ENCODE data around the gene DLX5.

The DLX5 gene

GRCh38 chr7:96989859-96990317 lies 34.7 kb downstream of the DLX5 start:
- DNase-seq (ENCODE audit: low spot score), result no peak

GRCh38 chr7:96989241-96989858 lies 35.3 kb downstream of the DLX5 start:
- DNase-seq (ENCODE audit: low spot score), result no peak

- DNase-seq (ENCODE audit: low spot score), result no peak
Measured at GRCh38 chr7:96987719-96988118, 36.9 kb downstream of the DLX5 start.

DNA sequence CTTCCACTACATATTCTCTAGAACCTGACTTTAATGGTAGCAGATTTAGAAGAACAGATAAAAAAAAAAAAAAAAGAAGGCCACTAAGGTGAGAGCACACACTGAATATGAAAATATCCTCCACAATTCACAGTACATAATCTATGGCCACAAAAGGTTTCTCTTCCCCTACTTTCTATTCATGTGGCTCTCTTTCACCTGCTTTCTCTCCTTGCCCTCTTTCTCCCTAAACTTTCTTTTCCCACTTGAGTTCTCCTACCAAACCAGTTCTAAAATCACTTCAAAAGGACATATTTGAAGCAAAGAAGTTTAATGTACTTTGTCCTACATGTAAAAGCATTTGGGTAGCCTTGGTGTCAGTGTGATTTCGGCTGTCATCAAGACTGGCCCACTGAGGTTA lies 37.7 kb downstream of the DLX5 start:
- no peak for DNase-seq (ENCODE audit: low spot score)

DNA sequence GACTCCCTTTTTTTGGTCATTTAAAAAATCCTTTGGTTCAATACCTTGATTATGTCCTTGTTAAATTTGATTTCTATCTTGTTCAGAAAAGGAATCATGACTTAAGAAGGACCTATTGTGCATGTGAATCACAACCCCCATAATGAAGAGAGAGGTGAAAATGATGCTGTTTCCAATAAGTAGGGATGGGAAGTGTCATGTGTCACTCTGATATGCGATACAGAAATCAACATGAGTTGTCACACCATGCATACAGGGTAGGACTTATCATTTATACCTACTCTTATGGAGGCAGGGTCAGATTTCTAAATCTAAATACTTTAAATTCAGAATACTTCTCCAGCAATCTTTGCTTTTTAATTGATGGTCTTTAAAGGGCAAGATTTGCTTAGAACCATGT lies 38.6 kb downstream of the DLX5 start:
- no peak for DNase-seq (ENCODE audit: low spot score)

- DNase-seq (ENCODE audit: low spot score), result no peak
Measured at GRCh38 chr7:96982586-96982985, 42.0 kb downstream of the DLX5 start.

- no peak for DNase-seq (ENCODE audit: low spot score)
Measured at GRCh38 chr7:96979551-96980276, 44.9 kb downstream of the DLX5 start.

GRCh38 chr7:96977445-96977844 lies 47.2 kb downstream of the DLX5 start:
- no peak for DNase-seq (ENCODE audit: low spot score)

GRCh38 chr7:96976106-96976505 lies 48.5 kb downstream of the DLX5 start:
- DNase-seq (ENCODE audit: low spot score), result no peak

- DNase-seq (ENCODE audit: low spot score), result no peak
Measured at GRCh38 chr7:96973986-96974385, 50.6 kb downstream of the DLX5 start.

DNA sequence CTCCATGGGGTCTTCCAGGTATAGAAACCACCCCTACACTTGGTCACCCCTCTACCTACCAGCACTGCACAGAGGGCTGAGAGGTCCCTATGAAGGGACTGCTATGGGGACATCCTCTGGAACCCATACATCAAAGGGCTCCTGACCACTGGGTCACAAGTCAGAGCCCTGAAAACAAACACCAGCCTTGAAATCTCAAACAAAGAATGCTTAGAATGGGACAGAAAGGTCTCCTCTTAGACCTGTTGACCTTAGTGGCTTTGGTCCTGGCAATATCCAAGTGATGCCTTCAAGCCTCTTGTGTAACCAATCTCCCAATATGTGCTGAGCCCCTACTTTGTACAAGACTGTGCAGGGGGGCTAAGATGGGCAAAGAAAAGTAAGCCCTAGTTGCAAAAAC lies 53.9 kb downstream of the DLX5 start:
- DNase-seq (ENCODE audit: low spot score), result no peak
